Sigmoid colon (tissue), 7 donors: Measurements from ENCODE around the gene FASN. TPM values are rescaled to one million over a fixed set of nuclear protein-coding genes. Genes with fewer than 3 reads are reported as not detected.
"Not testable (repeated sequence)": the region's sequence is repeated elsewhere in the genome, so short reads cannot be mapped to it uniquely, and the experiment has no call there.

Source experiments
- DNase-seq: peaks from one replicate; pipeline ENCODE4 v3.0.0-alpha.2; 2019
- H3K27ac ChIP-seq, 4 donors: fragments of 200-600 bp; sonication (generic); one replicate each; pipeline ENCODE4 v1.5.1; 2016 to 2019; ENCODE audit warnings: mild to moderate bottlenecking in 1 of 4
- H3K27me3 ChIP-seq, 3 donors: fragments of 200-600 bp; sonication (generic); one replicate each; pipeline ENCODE4 v1.5.1; 2019; ENCODE audit warnings: mild to moderate bottlenecking in 1 of 3
- H3K36me3 ChIP-seq, 4 donors: fragments of 200-600 bp; sonication (generic); one replicate each; pipeline ENCODE4 v1.5.1; 2016 to 2019
- H3K4me1 ChIP-seq, 4 donors: fragments of 200-600 bp; sonication (generic); one replicate each; pipeline ENCODE4 v1.5.1; 2017 to 2019
- H3K4me3 ChIP-seq, 4 donors: fragments of 200-600 bp; sonication (generic); one replicate each; pipeline ENCODE4 v1.5.1; 2017 to 2019; ENCODE audit warnings: mild to moderate bottlenecking in 2 of 4, moderate library complexity in 1 of 4
- H3K9me3 ChIP-seq, 4 donors: fragments of 200-600 bp in 3 of 4; sonication (generic) in 3 of 4; one replicate each; pipeline versions ENCODE4 v1.5.1 to v1.6.1; 2013 to 2019
- CTCF ChIP-seq, 4 experiments: fragments of 450-650 bp in 3 of 4; fragments of 200-600 bp in 1 of 4; IDR thresholded peaks; one replicate each; pipeline ENCODE4 v1.5.1; 2016 to 2019; ENCODE audit warnings: antibody characterized with exemption in 4 of 4, mild to moderate bottlenecking in 3 of 4, moderate library complexity in 2 of 4
- EP300 ChIP-seq, 4 donors: sonication (generic); formaldehyde crosslinking; IDR thresholded peaks; one replicate each; pipeline ENCODE4 v1.6.1; 2017; ENCODE audit warnings: antibody characterized with exemption in 4 of 4
- POLR2A ChIP-seq, 2 donors: fragments of 450-650 bp; IDR thresholded peaks; one replicate each; pipeline ENCODE4 v1.6.1; 2016; ENCODE audit warnings: antibody characterized with exemption in 2 of 2, mild to moderate bottlenecking in 2 of 2, moderate library complexity in 2 of 2
- POLR2AphosphoS5 ChIP-seq, 4 donors: sonication (generic); formaldehyde crosslinking; IDR thresholded peaks; one replicate each; pipeline ENCODE4 v1.6.1; 2017; ENCODE audit warnings: antibody characterized with exemption in 4 of 4
- WGBS, 2 donors: extraction: QIAGEN DNeasy Blood & Tissue Kit; methylation state at CpG; one replicate each; pipeline ENCODE4 v1.1.7; 2013; 5-methylcytosine and 5-hydroxymethylcytosine counted together
- intact Hi-C: fragments of 100-400 bp; cut with DNase I; formaldehyde crosslinking; loops from one replicate; pipeline ENCODE4 v1.15.1; 2023
- polyA plus RNA-seq, 3 donors: library from polyadenylated mRNA; stranded (reverse); fragments of 200-250 nt; gene quantifications; one replicate each; pipeline ENCODE4 v1.2.3, GENCODE V29; 2013
- total RNA-seq, 4 donors: library from RNA; depleted of rRNA; stranded (reverse); fragments of >200 nt; gene quantifications; one replicate each; pipeline ENCODE4 v1.1.0, GENCODE V29; 2016
- donor health status: healthy with polysubstance abuse.
- donor health status: Bipolar disorder and iron deficiency.
- donor health status: healthy.

Gene FASN
- total and polyA plus RNA-seq, 7 donors: 12.7 to 152 (median 18.0) TPM

DNA sequence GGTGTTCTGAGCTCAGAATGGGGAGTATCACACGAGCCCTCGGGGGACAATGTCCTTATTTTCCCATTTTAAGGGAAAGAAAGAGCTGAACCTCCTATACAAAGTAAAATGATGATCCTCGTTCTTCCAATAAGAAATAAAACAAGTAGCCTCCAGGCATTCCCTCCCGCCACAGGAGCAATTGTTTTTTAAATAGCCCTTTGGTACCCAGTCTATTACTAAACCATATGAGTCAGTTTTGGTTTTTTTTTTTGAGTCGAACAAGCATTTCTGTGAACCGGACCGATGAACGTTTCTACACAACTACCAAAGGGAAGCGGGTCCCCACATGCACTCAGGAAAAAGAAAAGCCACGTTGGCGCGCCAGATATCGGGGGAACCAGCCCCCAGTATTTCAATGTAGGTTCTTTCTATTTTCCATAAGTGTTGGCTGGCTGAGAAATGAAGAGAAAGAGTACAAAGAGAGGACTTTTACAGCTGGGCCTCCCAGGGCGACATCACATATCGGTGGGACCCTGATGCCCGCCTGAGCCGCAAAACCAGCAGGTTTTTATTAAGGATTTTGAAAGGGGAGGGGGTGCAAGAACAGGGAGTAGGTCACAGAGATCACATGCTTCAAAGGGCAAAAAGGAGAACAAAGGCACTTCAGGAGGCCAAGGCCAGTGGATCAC lies 56.8 kb downstream of the FASN start:
- H3K4me1 ChIP-seq: peaks cover 3 to 14% (median 10%) of the 10 kb centered on the region in 4 donors
- WGBS, 2 donors: 84 to 89% methylated on average over 17 of the region's 17 CpGs
- DNase-seq: no peak
- H3K27me3 ChIP-seq: no peaks in the 10 kb centered on the region
- intact Hi-C loops: no loop called here
- no peaks in the 10 kb centered on the region for H3K36me3 ChIP-seq
- no peak overlapping the region for H3K4me3 ChIP-seq
- H3K9me3 ChIP-seq: no peaks in the 10 kb centered on the region
- TF ChIP-seq EP300 (IDR thresholded peaks at IDR 0.05): no peak
- no peak for TF ChIP-seq POLR2AphosphoS5 (IDR thresholded peaks at IDR 0.05)
- no peak for TF ChIP-seq CTCF (IDR thresholded peaks at IDR 0.05)
- no peak for TF ChIP-seq POLR2A (IDR thresholded peaks at IDR 0.05)
- no peak overlapping the region for H3K27ac ChIP-seq

- Histone ChIP-seq H3K9me3 (no peaks in the 10 kb centered on the region), H3K27me3 (no peaks in the 10 kb centered on the region), H3K36me3 (no peaks in the 10 kb centered on the region), H3K4me3 (no peak overlapping the region), H3K4me1 (peaks cover 3 to 21% (median 16%) of the 10 kb centered on the region in 4 donors), H3K27ac (no peak overlapping the region)
- TF ChIP-seq POLR2A (IDR thresholded peaks at IDR 0.05): no peak
- TF ChIP-seq EP300 (IDR thresholded peaks at IDR 0.05): no peak
- no peak for TF ChIP-seq CTCF (IDR thresholded peaks at IDR 0.05)
- TF ChIP-seq POLR2AphosphoS5 (IDR thresholded peaks at IDR 0.05): no peak
- intact Hi-C loops: no loop called here
- 92 to 94% methylated on average over 8 of the region's 8 CpGs for WGBS, 2 donors
- no peak for DNase-seq
These were observed 58.2 kb downstream of the FASN start for GRCh38 chr17:82039695-82040299.

GRCh38 chr17:82038796-82039409 lies 59.1 kb downstream of the FASN start:
- H3K27me3 ChIP-seq, DNase-seq, H3K27ac ChIP-seq, H3K4me3 ChIP-seq, H3K9me3 ChIP-seq, H3K36me3 ChIP-seq, intact Hi-C loops: not testable (repeated sequence)
- 85 to 90% methylated on average over 16 of the region's 16 CpGs for WGBS, 2 donors
- H3K4me1 ChIP-seq: peaks cover 3 to 21% (median 16%) of the 10 kb centered on the region in 4 donors

DNA sequence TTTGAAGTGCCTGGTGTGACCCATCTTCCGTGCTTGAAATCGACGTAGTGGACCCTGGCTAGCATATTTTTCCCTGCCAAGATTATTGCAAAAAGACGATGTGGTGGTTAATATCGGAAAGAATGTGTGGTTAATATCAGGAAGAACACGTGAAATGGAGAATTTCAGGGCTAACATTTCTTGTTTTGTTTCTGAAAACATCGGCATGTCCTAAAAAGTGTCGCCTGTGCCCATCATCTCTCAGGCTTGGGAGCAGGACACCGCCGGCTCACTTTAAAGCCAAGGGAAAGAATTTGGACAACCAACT lies 60.2 kb downstream of the FASN start:
- peak overlapping the region; percentile 58 to 77 (median 65) for H3K4me3 ChIP-seq
- WGBS, 2 donors: 5 to 10% methylated on average over 10 of the region's 10 CpGs
- peak overlapping the region; percentile 93 to 98 (median 98) for H3K27ac ChIP-seq
- peaks cover 3 to 21% (median 16%) of the 10 kb centered on the region in 4 donors for H3K4me1 ChIP-seq
- H3K9me3 ChIP-seq: no peaks in the 10 kb centered on the region
- no peak for DNase-seq
- peaks cover 0 to 11% (median 7%) of the 10 kb centered on the region in 3 donors for H3K27me3 ChIP-seq
- TF ChIP-seq POLR2AphosphoS5 (IDR thresholded peaks at IDR 0.05) (no peak), EP300 (IDR thresholded peaks at IDR 0.05) (peak in 1 of 4 donors; percentile 27)
- no peaks in the 10 kb centered on the region for H3K36me3 ChIP-seq
- intact Hi-C loops: loop anchor here (2.0 kb wide), 1 partner anchor 61 kb away; the partner anchor contains the start of gene FASN

- TF ChIP-seq POLR2AphosphoS5 (IDR thresholded peaks at IDR 0.05) (peak; percentile 95 to 97 (median 96)), POLR2A (IDR thresholded peaks at IDR 0.05) (peak; percentile 71 to 93), EP300 (IDR thresholded peaks at IDR 0.05) (no peak), CTCF (IDR thresholded peaks at IDR 0.05) (peak in 3 of 4 experiments; percentile 36 to 78 (median 43))
- intact Hi-C loops: loop anchor here (2.0 kb wide), 1 partner anchor 62 kb away; the partner anchor contains the start of gene FASN
- WGBS, 2 donors: 0 to 1% methylated on average over 92 of the region's 92 CpGs
- Histone ChIP-seq H3K27me3 (peaks cover 2 to 16% (median 13%) of the 10 kb centered on the region in 3 donors), H3K27ac (peak within 1 kb of the TSS; percentile 93 to 98 (median 98)), H3K4me1 (peaks cover 3 to 22% (median 17%) of the 10 kb centered on the region in 4 donors), H3K36me3 (no peaks in the 10 kb centered on the region), H3K4me3 (peak within 1 kb of the TSS; percentile 58 to 77 (median 65)), H3K9me3 (no peaks in the 10 kb centered on the region)
- peak; percentile 99 for DNase-seq
These were observed 60.7 kb downstream of the FASN start, which contains the start of gene DCXR for GRCh38 chr17:82037092-82037888. Gene DCXR (minus strand): TSS chr17:82037697. CDS start chr17:82037682, 15 bp downstream.
